Measurements from ENCODE around the gene AKR1C2.

Gene AKR1C2

GRCh38 chr10:4983615-4984216 is 19.9 kb downstream of the AKR1C2 start:
- Histone ChIP-seq H4K20me1 (ENCODE audit: insufficient read depth, low read length) (no peaks in the 10 kb centered on the region), H3K4me1 (ENCODE audit: low read length) (peaks cover 3% of the 10 kb centered on the region; the same call in 1 of the 2 replicates), H3K36me3 (replicated peaks; ENCODE audit: insufficient read depth, low read length) (no peaks in the 10 kb centered on the region), H3F3A (ENCODE audit: insufficient read depth, low read length) (no peaks in the 10 kb centered on the region), H3K4me3 (ENCODE audit: low read length) (no peak overlapping the region), H3K9me3 (replicated peaks; ENCODE audit: insufficient read depth, low read length) (no peaks in the 10 kb centered on the region), H3K9ac (ENCODE audit: low read length) (no peak overlapping the region), H3K27ac (ENCODE audit: low read length) (no peak overlapping the region), H2AFZ (ENCODE audit: low read length) (no peak overlapping the region), H3K27me3 (replicated peaks; ENCODE audit: insufficient read depth, low read length) (no peaks in the 10 kb centered on the region), H3K79me2 (ENCODE audit: low read length) (no peaks in the 10 kb centered on the region), H3K4me2 (ENCODE audit: low read depth, low read length) (no peak overlapping the region), H3K9me2 (replicated peaks; ENCODE audit: insufficient read depth, low read length) (no peaks in the 10 kb centered on the region)
- DNase-seq = no peak
- no peak for TF ChIP-seq CTCF (IDR thresholded peaks at IDR 0.05; ENCODE audit: low read length)
- TF ChIP-seq EZH2 (optimal IDR thresholded peaks at IDR 0.05; ENCODE audit: low read depth, low read length) = no peak
- TF ChIP-seq EZH2phosphoT487 (IDR thresholded peaks at IDR 0.05; ENCODE audit: low read length) = no peak

DNA sequence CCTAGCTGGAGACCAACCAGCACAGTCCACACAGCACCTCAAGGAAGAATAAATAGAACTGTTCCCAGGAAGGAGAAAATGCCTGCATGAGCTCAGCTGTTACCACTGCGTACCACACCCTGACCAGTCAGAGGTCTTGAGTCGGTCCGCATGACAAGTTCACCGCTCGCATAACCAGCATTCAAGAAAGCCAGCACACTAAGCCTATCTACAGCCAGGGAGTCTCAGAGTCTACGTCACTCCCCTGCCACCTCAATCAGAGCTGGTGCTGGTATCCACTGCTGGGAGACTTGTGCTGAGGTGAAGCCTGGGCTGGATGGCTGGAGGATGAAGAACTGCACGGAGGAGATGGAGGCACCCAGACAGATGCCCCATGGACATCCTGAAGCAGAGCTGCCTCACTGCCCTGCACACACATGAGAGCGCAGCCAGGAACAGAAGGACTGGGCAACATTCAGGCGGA is 20.9 kb downstream of the AKR1C2 start:
- Histone ChIP-seq H3K9me3 (replicated peaks; ENCODE audit: insufficient read depth, low read length) (no peaks in the 10 kb centered on the region), H3K27me3 (replicated peaks; ENCODE audit: insufficient read depth, low read length) (no peaks in the 10 kb centered on the region), H4K20me1 (ENCODE audit: insufficient read depth, low read length) (no peaks in the 10 kb centered on the region), H3K79me2 (ENCODE audit: low read length) (no peaks in the 10 kb centered on the region), H2AFZ (ENCODE audit: low read length) (no peak overlapping the region), H3K4me1 (ENCODE audit: low read length) (peaks cover 3% of the 10 kb centered on the region; the same call in 1 of the 2 replicates), H3F3A (ENCODE audit: insufficient read depth, low read length) (no peaks in the 10 kb centered on the region), H3K9me2 (replicated peaks; ENCODE audit: insufficient read depth, low read length) (no peaks in the 10 kb centered on the region), H3K9ac (ENCODE audit: low read length) (no peak overlapping the region), H3K4me3 (ENCODE audit: low read length) (no peak overlapping the region), H3K36me3 (replicated peaks; ENCODE audit: insufficient read depth, low read length) (no peaks in the 10 kb centered on the region), H3K4me2 (ENCODE audit: low read depth, low read length) (no peak overlapping the region), H3K27ac (ENCODE audit: low read length) (no peak overlapping the region)
- no peak for DNase-seq
- TF ChIP-seq EZH2 (optimal IDR thresholded peaks at IDR 0.05; ENCODE audit: low read depth, low read length) (no peak), EZH2phosphoT487 (IDR thresholded peaks at IDR 0.05; ENCODE audit: low read length) (no peak), CTCF (IDR thresholded peaks at IDR 0.05; ENCODE audit: low read length) (no peak)

DNA sequence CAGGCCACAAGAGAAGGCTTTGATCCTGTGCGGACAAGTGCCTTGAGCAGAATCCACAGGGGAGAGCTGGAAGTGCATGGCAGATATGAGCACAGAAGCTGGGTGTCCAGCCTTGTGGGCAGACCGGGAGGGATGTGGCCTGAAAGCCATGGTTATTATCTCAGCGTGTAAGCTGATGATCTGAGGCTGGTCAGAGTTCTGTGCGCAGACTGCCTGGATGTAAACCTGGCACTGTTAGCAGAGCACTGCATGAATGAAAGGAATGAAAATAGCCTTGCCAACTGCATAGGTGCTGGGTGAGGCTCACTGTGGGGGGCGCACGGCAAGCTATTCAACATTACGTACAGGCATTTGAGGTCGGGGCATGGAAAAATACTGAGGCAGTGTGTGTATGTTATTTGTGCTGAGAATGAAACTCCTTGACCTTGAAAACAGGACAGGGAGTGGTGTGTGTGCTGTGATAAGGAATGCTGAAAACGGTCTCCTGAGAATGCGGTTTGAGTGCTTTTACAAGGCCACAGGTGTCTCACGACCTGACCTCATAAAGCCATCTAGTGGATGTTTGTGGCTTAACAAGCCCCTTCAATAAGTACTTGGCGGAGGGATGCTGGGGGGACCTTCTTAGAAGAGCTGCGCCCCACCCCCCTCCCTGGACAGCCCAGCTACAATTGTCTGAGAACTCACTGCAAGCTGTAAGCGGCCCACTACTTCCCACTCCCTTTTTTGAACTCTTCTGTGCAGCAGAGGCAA is 21.8 kb downstream of the AKR1C2 start:
- Histone ChIP-seq H3K27ac (ENCODE audit: low read length) (no peak overlapping the region), H3K27me3 (replicated peaks; ENCODE audit: insufficient read depth, low read length) (no peaks in the 10 kb centered on the region), H3K4me2 (ENCODE audit: low read depth, low read length) (peak overlapping the region; percentile 44; the same call in 1 of the 2 replicates), H3K9me3 (replicated peaks; ENCODE audit: insufficient read depth, low read length) (no peaks in the 10 kb centered on the region), H3K9ac (ENCODE audit: low read length) (no peak overlapping the region), H4K20me1 (ENCODE audit: insufficient read depth, low read length) (no peaks in the 10 kb centered on the region), H3K4me3 (ENCODE audit: low read length) (no peak overlapping the region), H3K9me2 (replicated peaks; ENCODE audit: insufficient read depth, low read length) (no peaks in the 10 kb centered on the region), H2AFZ (ENCODE audit: low read length) (0 out of 2 replicates have a peak overlapping the region, but pooled peaks have one; percentile 3), H3K79me2 (ENCODE audit: low read length) (no peaks in the 10 kb centered on the region), H3K36me3 (replicated peaks; ENCODE audit: insufficient read depth, low read length) (no peaks in the 10 kb centered on the region), H3F3A (ENCODE audit: insufficient read depth, low read length) (no peaks in the 10 kb centered on the region), H3K4me1 (ENCODE audit: low read length) (peaks cover 3% of the 10 kb centered on the region; the same call in 1 of the 2 replicates)
- TF ChIP-seq CTCF (IDR thresholded peaks at IDR 0.05; ENCODE audit: low read length) (peak; percentile 47), EZH2phosphoT487 (IDR thresholded peaks at IDR 0.05; ENCODE audit: low read length) (no peak)
- DNase-seq = peak; percentile 65

All from MM.1S (cell line).